OCI-LY1 (cell line): Measurements from ENCODE around the gene CDRT4.
A peak's percentile ranks its signal among the peaks of the same experiment; 100 is the strongest.

ENCODE experiments used
- H2AFZ ChIP-seq: fragments of 200-600 bp; sonication (generic), shearing (Covaris generic); 2 replicates; pipeline ENCODE4 v1.6.0; 2014; ENCODE audit warnings: antibody characterized with exemption, mild to moderate bottlenecking, low read length
- H3F3A ChIP-seq: fragments of 200-600 bp; sonication (generic), shearing (Covaris generic); 2 replicates; pipeline ENCODE4 v1.6.0; 2014; ENCODE audit warnings: mild to moderate bottlenecking, antibody characterized with exemption, low read length, moderate library complexity; ENCODE audit not compliant: insufficient read depth
- H3K27ac ChIP-seq: fragments of 200-600 bp; sonication (generic); 2 replicates; pipeline ENCODE4 v1.5.1; 2014; ENCODE audit warnings: low read length, mixed run types, mild to moderate bottlenecking, low read depth; ENCODE audit not compliant: poor library complexity, severe bottlenecking
- H3K27me3 ChIP-seq: fragments of 200-600 bp; sonication (generic); 2 replicates; pipeline ENCODE4 v1.6.0; 2014; ENCODE audit warnings: antibody characterized with exemption, mild to moderate bottlenecking, low read length, moderate library complexity; ENCODE audit not compliant: insufficient read depth
- H3K36me3 ChIP-seq: fragments of 200-600 bp; sonication (generic); 2 replicates; pipeline ENCODE4 v1.6.1; 2014; ENCODE audit warnings: mild to moderate bottlenecking, antibody characterized with exemption, low read length, moderate library complexity, mixed read lengths; ENCODE audit not compliant: insufficient read depth
- H3K4me1 ChIP-seq: fragments of 200-600 bp; sonication (generic); 2 replicates; pipeline ENCODE4 v1.5.1; 2014; ENCODE audit warnings: mild to moderate bottlenecking, low read length, moderate library complexity; ENCODE audit not compliant: insufficient read depth, severe bottlenecking
- H3K4me2 ChIP-seq: fragments of 200-600 bp; sonication (generic), shearing (Covaris generic); 2 replicates; pipeline ENCODE4 v1.6.1; 2014; ENCODE audit warnings: low read length
- H3K4me3 ChIP-seq: fragments of 200-600 bp; sonication (generic); 2 replicates; pipeline ENCODE4 v1.5.1; 2014; ENCODE audit warnings: low read length, low read depth, mild to moderate bottlenecking, mixed read lengths; ENCODE audit not compliant: poor library complexity, severe bottlenecking
- H3K79me2 ChIP-seq: fragments of 200-600 bp; shearing (Covaris generic); 2 replicates; pipeline ENCODE4 v1.6.1; 2016; ENCODE audit warnings: mixed run types, low read length, mixed read lengths; ENCODE audit not compliant: insufficient read depth
- H3K9ac ChIP-seq: fragments of 200-600 bp; sonication (generic), shearing (Covaris generic); 2 replicates; pipeline ENCODE4 v1.6.1; 2014; ENCODE audit warnings: mild to moderate bottlenecking, low read length, mixed read lengths
- H3K9me2 ChIP-seq: fragments of 200-600 bp; sonication (generic), shearing (Covaris generic); 2 replicates; pipeline ENCODE4 v1.6.1; 2014; ENCODE audit warnings: low read depth, mild to moderate bottlenecking, low read length, mixed read lengths
- H3K9me3 ChIP-seq: fragments of 200-600 bp; shearing (Covaris generic); 2 replicates; pipeline ENCODE4 v1.6.1; 2014; ENCODE audit warnings: low read length, mixed read lengths
- H4K20me1 ChIP-seq: fragments of 200-600 bp; sonication (generic), shearing (Covaris generic); 2 replicates; pipeline ENCODE4 v1.6.0; 2016; ENCODE audit warnings: mild to moderate bottlenecking, low read length; ENCODE audit not compliant: insufficient read depth
- CTCF ChIP-seq: fragments of 200-600 bp; sonication (generic), shearing (Covaris generic); IDR thresholded peaks from 2 replicates; pipeline ENCODE4 v1.5.1; 2017; ENCODE audit warnings: mild to moderate bottlenecking, antibody characterized with exemption, low read length, moderate library complexity, mixed read lengths
- EZH2 ChIP-seq: fragments of 200-600 bp; sonication (generic), shearing (Covaris generic); IDR thresholded peaks from 2 replicates; pipeline ENCODE4 v1.8.0; 2017; ENCODE audit warnings: borderline replicate concordance, mixed run types, mild to moderate bottlenecking, antibody characterized with exemption, low read length, moderate library complexity, mixed read lengths

The CDRT4 gene

GRCh38 chr17:15438491-15439105, 28.8 kb downstream of the CDRT4 start:
- Histone ChIP-seq H3K27ac (no peak overlapping the region), H3K36me3 (no peaks in the 10 kb centered on the region; the same call in 1 of the 2 replicates), H3K9me3 (0 out of 2 replicates have a peak, but pooled peaks cover 4% of the 10 kb centered on the region), H3K9ac (no peak overlapping the region), H3K9me2 (no peaks in the 10 kb centered on the region), H3K27me3 (no peaks in the 10 kb centered on the region), H2AFZ (no peak overlapping the region), H3K4me3 (no peak overlapping the region), H3K4me2 (no peak overlapping the region), H4K20me1 (no peaks in the 10 kb centered on the region), H3K79me2 (no peaks in the 10 kb centered on the region), H3F3A (no peaks in the 10 kb centered on the region), H3K4me1 (peaks cover 4% of the 10 kb centered on the region)
- TF ChIP-seq EZH2: no peak
- no peak for TF ChIP-seq CTCF

- H3K27ac ChIP-seq: no peak overlapping the region
- peak overlapping the region; percentile 81; the same call in 1 of the 2 replicates for H2AFZ ChIP-seq
Measured at GRCh38 chr17:15437303-15437635, 30.2 kb downstream of the CDRT4 start.

GRCh38 chr17:15436473-15437302, 30.7 kb downstream of the CDRT4 start:
- Histone ChIP-seq H3K9me2 (no peaks in the 10 kb centered on the region), H3F3A (no peaks in the 10 kb centered on the region), H2AFZ (peak overlapping the region; percentile 81; the same call in 1 of the 2 replicates), H3K79me2 (no peaks in the 10 kb centered on the region), H3K27ac (no peak overlapping the region), H3K4me2 (no peak overlapping the region; the same call in 1 of the 2 replicates), H4K20me1 (no peaks in the 10 kb centered on the region), H3K36me3 (no peaks in the 10 kb centered on the region; the same call in 1 of the 2 replicates), H3K27me3 (no peaks in the 10 kb centered on the region), H3K9ac (no peak overlapping the region), H3K4me1 (peaks cover 4% of the 10 kb centered on the region), H3K4me3 (no peak overlapping the region), H3K9me3 (0 out of 2 replicates have a peak, but pooled peaks cover 4% of the 10 kb centered on the region)
- TF ChIP-seq EZH2 (no peak), CTCF (peak; percentile 54; the same call in 1 of the 2 replicates)

More at GRCh38 chr17:15437303-15437635, 30.2 kb downstream of the CDRT4 start:
- Histone ChIP-seq H3K9me2 (no peaks in the 10 kb centered on the region), H3K4me3 (no peak overlapping the region), H3K4me1 (peaks cover 4% of the 10 kb centered on the region), H3K36me3 (no peaks in the 10 kb centered on the region; the same call in 1 of the 2 replicates), H3K9me3 (0 out of 2 replicates have a peak, but pooled peaks cover 4% of the 10 kb centered on the region), H3K79me2 (no peaks in the 10 kb centered on the region), H3K4me2 (no peak overlapping the region), H3K27me3 (no peaks in the 10 kb centered on the region), H4K20me1 (no peaks in the 10 kb centered on the region), H3F3A (no peaks in the 10 kb centered on the region), H3K9ac (no peak overlapping the region)
- TF ChIP-seq EZH2: no peak
- no peak for TF ChIP-seq CTCF
